Measurements from ENCODE around the gene MYOM1. TPM values are rescaled to one million over a fixed set of nuclear protein-coding genes. Genes with fewer than 3 reads are reported as not detected.

Gene MYOM1
- total and polyA plus RNA-seq, 2 donors (not counting 3 experiments of a cell fraction or from before 2014, with no cell fraction given): 0.08 TPM; not detected in 1

DNA sequence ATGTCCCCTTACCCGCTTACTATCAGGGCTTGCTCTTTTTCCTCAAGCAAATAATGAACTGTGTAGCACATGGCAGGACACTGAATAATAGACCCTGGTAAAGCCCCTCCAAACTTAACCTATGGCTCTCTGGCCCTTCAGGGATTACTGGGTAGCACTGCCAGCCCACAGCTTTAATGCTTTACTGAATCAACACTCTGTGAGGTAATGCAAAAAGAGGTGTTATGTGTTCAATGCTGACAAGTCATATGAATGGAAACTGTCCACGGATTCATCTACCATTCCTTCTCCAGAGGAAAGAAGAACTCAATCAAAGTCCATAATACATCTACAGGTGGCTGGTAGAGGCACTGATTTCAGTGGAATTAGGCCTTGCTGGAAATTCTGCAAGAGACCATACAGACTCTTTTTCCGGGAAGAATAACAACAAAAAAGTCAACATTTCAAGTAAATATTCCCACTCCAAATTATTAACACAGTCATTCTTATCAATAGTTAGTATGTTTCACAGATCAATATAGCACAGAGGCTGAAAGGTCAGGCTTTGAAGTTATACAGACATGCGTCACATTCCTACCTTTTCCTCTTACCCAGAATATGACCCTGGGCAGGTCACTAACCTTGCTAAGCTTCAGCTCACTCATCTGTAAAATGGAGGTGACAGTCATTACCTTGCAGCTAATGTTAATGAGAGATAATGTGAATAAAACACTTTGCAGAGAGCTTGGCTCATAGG lies 13.8 kb upstream of the MYOM1 start:
- H3K27ac ChIP-seq (ENCODE audit: insufficient read depth, low read depth, low read length): no peak overlapping the region
- TF ChIP-seq FOS (IDR thresholded peaks at IDR 0.05; ENCODE audit: borderline replicate concordance, insufficient read depth, low read length) (no peak), POLR2AphosphoS5 (IDR thresholded peaks at IDR 0.05; ENCODE audit: insufficient read depth, low read depth, low read length) (no peak), EZH2 (IDR thresholded peaks at IDR 0.05; ENCODE audit: borderline replicate concordance, low read depth, low read length, severe bottlenecking) (no peak), GATA2 (IDR thresholded peaks at IDR 0.05; ENCODE audit: insufficient read depth, insufficient read length, low read depth, low read length) (no peak), JUN (IDR thresholded peaks at IDR 0.05; ENCODE audit: borderline replicate concordance, insufficient read depth, insufficient read length, low read depth) (no peak), POLR2A (IDR thresholded peaks at IDR 0.05; ENCODE audit: low read depth, low read length) (no peak), MYC (IDR thresholded peaks at IDR 0.05; ENCODE audit: low read depth, low read length) (no peak)
- TF ChIP-seq, protein P1, sequence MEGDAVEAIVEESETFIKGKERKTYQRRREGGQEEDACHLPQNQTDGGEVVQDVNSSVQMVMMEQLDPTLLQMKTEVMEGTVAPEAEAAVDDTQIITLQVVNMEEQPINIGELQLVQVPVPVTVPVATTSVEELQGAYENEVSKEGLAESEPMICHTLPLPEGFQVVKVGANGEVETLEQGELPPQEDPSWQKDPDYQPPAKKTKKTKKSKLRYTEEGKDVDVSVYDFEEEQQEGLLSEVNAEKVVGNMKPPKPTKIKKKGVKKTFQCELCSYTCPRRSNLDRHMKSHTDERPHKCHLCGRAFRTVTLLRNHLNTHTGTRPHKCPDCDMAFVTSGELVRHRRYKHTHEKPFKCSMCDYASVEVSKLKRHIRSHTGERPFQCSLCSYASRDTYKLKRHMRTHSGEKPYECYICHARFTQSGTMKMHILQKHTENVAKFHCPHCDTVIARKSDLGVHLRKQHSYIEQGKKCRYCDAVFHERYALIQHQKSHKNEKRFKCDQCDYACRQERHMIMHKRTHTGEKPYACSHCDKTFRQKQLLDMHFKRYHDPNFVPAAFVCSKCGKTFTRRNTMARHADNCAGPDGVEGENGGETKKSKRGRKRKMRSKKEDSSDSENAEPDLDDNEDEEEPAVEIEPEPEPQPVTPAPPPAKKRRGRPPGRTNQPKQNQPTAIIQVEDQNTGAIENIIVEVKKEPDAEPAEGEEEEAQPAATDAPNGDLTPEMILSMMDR (IDR thresholded peaks at IDR 0.05; ENCODE audit: extremely low read depth in 1 of 2, insufficient read depth in 1 of 2, low read depth in 1 of 2, low read length in 2 of 2): no peak
- TF ChIP-seq, protein P2, sequence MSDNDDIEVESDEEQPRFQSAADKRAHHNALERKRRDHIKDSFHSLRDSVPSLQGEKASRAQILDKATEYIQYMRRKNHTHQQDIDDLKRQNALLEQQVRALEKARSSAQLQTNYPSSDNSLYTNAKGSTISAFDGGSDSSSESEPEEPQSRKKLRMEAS (IDR thresholded peaks at IDR 0.05; ENCODE audit: insufficient read depth, insufficient read length): no peak
- H3K79me2 ChIP-seq (ENCODE audit: control insufficient read depth, insufficient read depth, low read length): no peaks in the 10 kb centered on the region
- FAIRE-seq (no peak), DNase-seq (ENCODE audit: low read depth, low spot score) (no peak)
- H3K9me1 ChIP-seq (replicated peaks; ENCODE audit: control insufficient read depth, extremely low read depth, insufficient read depth, low read length): no peaks in the 10 kb centered on the region
- no peaks in the 10 kb centered on the region for H4K20me1 ChIP-seq (replicated peaks; ENCODE audit: control insufficient read depth, extremely low read depth, insufficient read depth, low read length)
- no peak overlapping the region for H3K4me3 ChIP-seq (replicated peaks in 1 of 3; ENCODE audit: insufficient read depth in 1 of 3, low read depth in 1 of 3, low read length in 3 of 3)
- no TSS peak for BruUV-seq (replicated peaks)
- dilution Hi-C loops (cut with MboI; ENCODE audit: extremely low pct_ligation_motif_present, low sequenced_read_pairs): no loop called here
- CTCF ChIA-PET: no interaction called here
- H3K9ac ChIP-seq (replicated peaks; ENCODE audit: extremely low read depth, insufficient read depth, low read length): no peak overlapping the region
- H3K9me3 ChIP-seq (replicated peaks; ENCODE audit: control insufficient read depth, insufficient read depth, low read length): no peaks in the 10 kb centered on the region
- POLR2A ChIA-PET: no interaction called here
- no peaks in the 10 kb centered on the region for H3K4me1 ChIP-seq (ENCODE audit: control insufficient read depth, extremely low read depth, insufficient read depth, low read length)
- intact Hi-C loops (cut with micrococcal nuclease): no loop called here
- H3K4me2 ChIP-seq (ENCODE audit: insufficient read depth, low read length): no peak overlapping the region
- no peaks in the 10 kb centered on the region for H3K27me3 ChIP-seq (ENCODE audit: control insufficient read depth in 2 of 2, insufficient read depth in 2 of 2, low read length in 2 of 2)
- H3K36me3 ChIP-seq (ENCODE audit: control insufficient read depth in 2 of 2, extremely low read depth in 1 of 2, insufficient read depth in 2 of 2, low read length in 2 of 2): no peaks in the 10 kb centered on the region
- no peak overlapping the region for H2AFZ ChIP-seq (ENCODE audit: low read depth, low read length)
